T-cell (primary cell): ENCODE measurements around the gene CEP135. TPM values are rescaled to one million over a fixed set of nuclear protein-coding genes. Genes with fewer than 3 reads are reported as not detected.

Source experiments
- ATAC-seq, 4 experiments: fragments of 200-7000 bp in 3 of 4; fragments of 150-1000 bp in 1 of 4; cut with Tn5 transposase; replicated peaks in 1 of 4; 1 replicate in 3 of 4; 2 replicates in 1 of 4; pipeline ENCODE4 v1.10.0; 2021; ENCODE audit warnings: moderate library complexity in 3 of 4, mild to moderate bottlenecking in 2 of 4, moderate number of reproducible peaks in 1 of 4
- CTCF ChIA-PET, 2 donors: fragments of 300-600 bp; sonication (Branson Sonifier 250); formaldehyde crosslinking; loops; one replicate each; lab custom pipeline; 2022; ENCODE audit warnings: antibody characterized with exemption in 2 of 2; lab: Charles Lee
- POLR2A ChIA-PET, 2 donors: fragments of 300-600 bp; sonication (Branson Sonifier 250); formaldehyde crosslinking; loops; one replicate each; lab custom pipeline; 2022; ENCODE audit warnings: antibody characterized with exemption in 2 of 2; lab: Charles Lee
- DNase-seq, 35 experiments: peaks; one replicate each; pipeline versions ENCODE4 v3.0.0 to v3.0.0-alpha.2; 2013 to 2023
- H3K27ac ChIP-seq: one replicate; pipeline ENCODE4 v1.5.1; 2013; ENCODE audit warnings: low read length
- H3K27me3 ChIP-seq, 2 experiments: replicated peaks in 1 of 2; 1 replicate in 1 of 2; 2 replicates in 1 of 2; pipeline versions ENCODE4 v1.6.1 to v1.7.0; 2013; ENCODE audit warnings: low read length in 1 of 2, mixed read lengths in 1 of 2; ENCODE audit not compliant: control insufficient read depth in 2 of 2, insufficient read depth in 2 of 2; ENCODE audit errors: extremely low read depth in 1 of 2
- H3K36me3 ChIP-seq, 2 donors: 1 replicate in 1 of 2; 2 replicates in 1 of 2; pipeline versions ENCODE4 v1.6.1 to v1.7.0; 2013; ENCODE audit warnings: low read length in 1 of 2; ENCODE audit not compliant: control insufficient read depth in 2 of 2, insufficient read depth in 1 of 2; ENCODE audit errors: extremely low read depth in 1 of 2
- H3K4me1 ChIP-seq, 2 experiments: 1 replicate in 1 of 2; 2 replicates in 1 of 2; pipeline versions ENCODE4 v1.6.1 to v1.7.0; 2013; ENCODE audit warnings: low read length in 2 of 2, mixed read lengths in 1 of 2; ENCODE audit not compliant: insufficient read depth in 2 of 2, control insufficient read depth in 1 of 2; ENCODE audit errors: extremely low read depth in 1 of 2
- H3K4me3 ChIP-seq, 2 donors: 1 replicate in 1 of 2; 2 replicates in 1 of 2; pipeline versions ENCODE4 v1.5.1 to v1.7.0; 2013; ENCODE audit warnings: mild to moderate bottlenecking in 2 of 2, low read length in 1 of 2, moderate library complexity in 1 of 2; ENCODE audit not compliant: control insufficient read depth in 1 of 2; ENCODE audit errors: extremely low read depth in 1 of 2
- H3K9me3 ChIP-seq: 2 replicates; pipeline ENCODE4 v1.7.0; 2013
- H3K27ac Mint-ChIP-seq, 2 donors: one replicate each; pipeline ENCODE4 v1.8.0; 2020 to 2021; ENCODE audit warnings: mild to moderate bottlenecking in 2 of 2, mixed read lengths in 2 of 2
- H3K27me3 Mint-ChIP-seq, 2 donors: one replicate each; pipeline ENCODE4 v1.8.0; 2021 to 2022; ENCODE audit warnings: mixed read lengths in 2 of 2
- H3K36me3 Mint-ChIP-seq: one replicate; pipeline ENCODE4 v1.8.0; 2021; ENCODE audit warnings: mixed read lengths
- H3K4me1 Mint-ChIP-seq, 3 donors: one replicate each; pipeline ENCODE4 v1.8.0; 2020 to 2022; ENCODE audit warnings: mixed read lengths in 3 of 3, mild to moderate bottlenecking in 1 of 3
- H3K4me3 Mint-ChIP-seq, 3 donors: one replicate each; pipeline ENCODE4 v1.8.0; 2020 to 2022; ENCODE audit warnings: mild to moderate bottlenecking in 3 of 3, mixed read lengths in 3 of 3, moderate library complexity in 3 of 3
- H3K9me3 Mint-ChIP-seq, 3 donors: one replicate each; pipeline ENCODE4 v1.8.0; 2020 to 2022; ENCODE audit warnings: mixed read lengths in 3 of 3
- WGBS: methylation state at CpG from one replicate; pipeline ENCODE4 v1.1.5; 2013; ENCODE audit warnings: missing lambda C conversion rate; ENCODE audit not compliant: insufficient coverage; 5-methylcytosine and 5-hydroxymethylcytosine counted together
- total RNA-seq, 35 experiments: library from RNA in 6 of 35; stranded (reverse) in 6 of 35; fragments of 120-200 nt in 1 of 35; gene quantifications; one replicate each; pipeline versions ENCODE4 v1.2.1 to v1.2.4 and lab custom pipeline; 2013 to 2026

The CEP135 gene
- total RNA-seq, 5 donors from 2014 or later (not counting 1 experiment from before 2014, with no cell fraction given), result 17.3 to 24.5 (median 21.7) TPM

DNA sequence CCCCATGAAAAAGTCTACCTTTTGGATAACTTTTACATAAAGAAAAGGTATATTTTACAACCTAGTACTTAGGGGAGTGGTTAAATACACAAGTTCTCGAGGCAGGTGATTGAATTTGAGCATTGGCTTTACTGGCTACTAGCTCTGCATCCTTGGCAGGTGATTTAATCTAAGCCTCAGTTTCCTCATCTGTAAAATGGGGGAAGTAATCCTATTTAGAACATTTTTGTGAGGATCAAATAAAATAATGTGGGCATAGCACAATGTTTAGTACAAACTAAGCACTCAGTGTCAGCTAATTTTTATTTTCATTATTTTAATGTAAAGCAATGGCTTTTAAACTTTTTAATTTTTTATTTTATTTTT is 102.9 kb downstream of the CEP135 start:
- no CpG with 5 or more reads among the region's 1 CpG for whole genome bisulfite sequencing
- Mint-ChIP-seq H3K27ac (no peak overlapping the region), H3K27me3 (peaks cover 41 to 61% of the 10 kb centered on the region in 2 donors), H3K9me3 (no peaks in the 10 kb centered on the region), H3K36me3 (no peaks in the 10 kb centered on the region), H3K4me3 (no peak overlapping the region), H3K4me1 (peaks cover 9 to 18% (median 10%) of the 10 kb centered on the region in 3 donors)
- Histone ChIP-seq H3K4me3 (no peak overlapping the region), H3K4me1 (peaks cover 2 to 11% of the 10 kb centered on the region in 2 experiments), H3K36me3 (no peaks in the 10 kb centered on the region), H3K9me3 (no peaks in the 10 kb centered on the region), H3K27ac (no peak overlapping the region), H3K27me3 (peaks cover 0 to 25% of the 10 kb centered on the region in 2 experiments)
- DNase-seq (no peak), ATAC-seq (no peak)
- ChIA-PET CTCF (no interaction called here), POLR2A (no interaction called here)

DNA sequence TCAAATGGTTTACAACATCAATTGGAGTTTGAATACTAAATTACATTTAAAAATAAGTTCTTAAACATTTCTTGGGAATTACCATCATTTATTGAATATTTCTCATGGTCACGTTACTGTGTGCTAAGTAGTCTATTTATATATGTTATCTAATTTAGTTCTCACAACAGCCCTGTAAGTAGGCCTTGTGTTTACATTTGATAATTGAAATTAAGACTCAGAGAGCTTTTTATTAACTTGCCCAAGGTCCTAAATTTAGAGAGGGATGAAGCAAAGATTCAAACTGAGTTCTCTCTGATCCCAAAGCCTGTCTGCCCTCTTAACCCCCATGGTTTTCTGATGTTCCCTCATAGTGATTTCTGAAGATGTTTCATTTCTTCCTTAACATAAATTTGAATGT is 103.7 kb downstream of the CEP135 start:
- ChIA-PET CTCF (no interaction called here), POLR2A (no interaction called here)
- H3K4me1 ChIP-seq, result peaks cover 2 to 11% of the 10 kb centered on the region in 2 experiments
- no peak for ATAC-seq
- no peaks in the 10 kb centered on the region for H3K36me3 ChIP-seq
- Mint-ChIP-seq H3K9me3 (no peaks in the 10 kb centered on the region), H3K36me3 (no peaks in the 10 kb centered on the region), H3K27ac (no peak overlapping the region), H3K4me1 (peaks cover 9 to 18% (median 10%) of the 10 kb centered on the region in 3 donors), H3K4me3 (no peak overlapping the region), H3K27me3 (peaks cover 40 to 57% of the 10 kb centered on the region in 2 donors)
- H3K27ac ChIP-seq, result no peak overlapping the region
- no CpG with 5 or more reads among the region's 1 CpG for WGBS
- H3K4me3 ChIP-seq, result no peak overlapping the region
- peaks cover 0 to 25% of the 10 kb centered on the region in 2 experiments for H3K27me3 ChIP-seq
- no peak for DNase-seq
- no peaks in the 10 kb centered on the region for H3K9me3 ChIP-seq

DNA sequence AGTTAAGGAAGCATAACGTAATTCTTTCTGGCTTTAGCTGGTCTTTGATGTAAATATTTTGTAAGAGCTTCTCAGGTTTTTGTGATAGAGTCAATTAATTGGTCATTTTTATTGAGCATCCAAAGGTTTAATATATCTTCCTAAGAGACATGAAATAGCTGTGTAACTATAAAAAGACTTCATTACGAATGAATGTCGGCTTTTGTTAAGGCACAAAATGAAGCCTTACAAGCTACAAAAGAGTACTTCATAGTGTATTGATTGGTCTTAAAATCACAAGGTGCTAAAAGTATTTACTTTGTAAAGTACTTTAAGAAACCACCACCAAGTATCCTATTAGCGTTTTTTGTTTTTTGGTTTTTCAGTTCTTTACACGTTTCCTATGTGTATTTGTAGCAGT is 104.2 kb downstream of the CEP135 start:
- no peaks in the 10 kb centered on the region for H3K9me3 ChIP-seq
- POLR2A ChIA-PET, result no interaction called here
- WGBS, result no CpG with 5 or more reads among the region's 5 CpGs
- Mint-ChIP-seq H3K27me3 (peaks cover 40 to 55% of the 10 kb centered on the region in 2 donors), H3K36me3 (no peaks in the 10 kb centered on the region), H3K4me1 (peaks cover 9 to 18% (median 10%) of the 10 kb centered on the region in 3 donors), H3K9me3 (no peaks in the 10 kb centered on the region), H3K27ac (no peak overlapping the region), H3K4me3 (no peak overlapping the region)
- ATAC-seq, result no peak
- no peak overlapping the region for H3K27ac ChIP-seq
- peaks cover 0 to 26% of the 10 kb centered on the region in 2 experiments for H3K27me3 ChIP-seq
- no peaks in the 10 kb centered on the region for H3K36me3 ChIP-seq
- CTCF ChIA-PET, result no interaction called here
- peaks cover 2 to 11% of the 10 kb centered on the region in 2 experiments for H3K4me1 ChIP-seq
- no peak for DNase-seq
- no peak overlapping the region for H3K4me3 ChIP-seq

DNA sequence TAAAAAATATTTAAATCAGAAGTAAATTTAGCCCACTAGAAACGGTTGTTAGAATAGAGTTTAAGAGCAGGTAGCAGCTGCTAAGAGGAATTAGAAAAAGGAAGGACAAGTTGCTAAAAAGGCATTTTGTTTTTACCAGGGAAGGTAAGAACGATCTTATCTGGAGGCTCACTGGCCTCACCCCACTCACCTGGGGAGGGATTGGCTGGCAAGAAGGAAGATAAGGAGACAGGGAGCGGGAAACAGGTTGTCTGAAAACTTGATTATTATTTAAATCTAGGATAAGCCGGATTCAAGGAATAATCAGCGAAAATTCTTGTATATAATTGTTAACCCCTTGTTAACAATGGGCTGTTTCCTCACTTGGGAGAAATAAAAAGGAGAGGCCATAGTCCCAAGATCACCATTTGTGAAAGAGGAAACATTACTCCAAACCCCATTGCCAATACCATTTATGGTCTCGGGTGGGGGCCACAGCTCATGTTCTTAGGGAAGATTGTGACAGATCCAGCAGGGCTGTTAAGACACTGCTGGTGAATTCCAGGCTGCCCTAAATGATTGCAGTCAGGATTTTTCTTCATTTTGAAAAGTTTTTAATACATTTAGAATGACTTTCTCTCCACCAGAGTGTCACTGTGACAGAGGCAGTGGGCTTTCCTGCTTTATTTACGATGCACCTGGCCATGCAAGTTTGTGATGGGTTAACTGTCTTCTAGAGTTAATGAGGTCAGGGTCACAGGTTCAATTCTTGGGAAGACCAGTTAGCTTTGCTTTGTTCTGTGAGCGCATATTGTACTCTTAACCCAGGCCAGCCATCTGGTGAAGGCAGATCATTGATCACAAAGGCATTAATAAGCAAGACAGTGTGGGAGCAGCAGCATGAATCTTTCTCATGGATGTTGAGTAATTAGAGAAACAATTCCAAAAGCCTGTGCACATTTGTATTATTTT is 106.6 kb downstream of the CEP135 start:
- no peak overlapping the region for H3K27ac Mint-ChIP-seq
- no peak overlapping the region for H3K4me3 Mint-ChIP-seq
- Histone ChIP-seq H3K27ac (no peak overlapping the region), H3K4me3 (no peak overlapping the region), H3K4me1 (no peaks in the 10 kb centered on the region), H3K27me3 (peaks cover 0 to 20% of the 10 kb centered on the region in 2 experiments), H3K9me3 (no peaks in the 10 kb centered on the region), H3K36me3 (no peaks in the 10 kb centered on the region)
- ATAC-seq (no peak), DNase-seq (no peak)
- H3K36me3 Mint-ChIP-seq, result no peaks in the 10 kb centered on the region
- peaks cover 0 to 3% (median 0%) of the 10 kb centered on the region in 3 donors for H3K9me3 Mint-ChIP-seq
- CTCF ChIA-PET, result no interaction called here
- POLR2A ChIA-PET, result no interaction called here
- peaks cover 0 to 2% (median 2%) of the 10 kb centered on the region in 3 donors for H3K4me1 Mint-ChIP-seq
- WGBS, result no CpG with 5 or more reads among the region's 8 CpGs
- H3K27me3 Mint-ChIP-seq, result peaks cover 40 to 52% of the 10 kb centered on the region in 2 donors

DNA sequence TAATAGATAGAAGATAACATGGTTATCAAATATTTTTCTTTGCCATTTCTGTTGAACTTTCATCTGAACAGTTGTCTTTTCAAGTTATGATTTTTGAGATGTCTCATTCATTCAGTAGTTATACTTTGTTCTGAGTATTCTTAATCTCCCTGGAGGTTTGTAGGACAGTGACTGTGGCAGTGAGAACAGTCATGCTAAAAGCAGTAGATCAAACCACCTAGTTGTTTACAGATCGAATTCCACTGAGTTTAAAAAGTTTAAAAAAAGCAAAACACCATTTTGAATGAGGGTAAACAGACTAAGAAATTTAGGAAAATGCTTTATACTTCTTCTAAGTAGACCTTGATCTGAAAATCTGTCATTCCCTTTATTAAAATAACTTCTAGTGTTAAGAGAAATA is 107.2 kb downstream of the CEP135 start:
- ATAC-seq (no peak), DNase-seq (no peak)
- WGBS, result no CpG with 5 or more reads among the region's 1 CpG
- Mint-ChIP-seq H3K27me3 (peaks cover 36 to 48% of the 10 kb centered on the region in 2 donors), H3K4me3 (no peak overlapping the region), H3K4me1 (no peaks in the 10 kb centered on the region), H3K9me3 (peaks cover 0 to 4% (median 0%) of the 10 kb centered on the region in 3 donors), H3K27ac (no peak overlapping the region), H3K36me3 (no peaks in the 10 kb centered on the region)
- Histone ChIP-seq H3K27ac (no peak overlapping the region), H3K36me3 (no peaks in the 10 kb centered on the region), H3K27me3 (peaks cover 0 to 20% of the 10 kb centered on the region in 2 experiments), H3K9me3 (no peaks in the 10 kb centered on the region), H3K4me1 (no peaks in the 10 kb centered on the region), H3K4me3 (no peak overlapping the region)
- CTCF ChIA-PET, result no interaction called here
- POLR2A ChIA-PET, result no interaction called here

DNA sequence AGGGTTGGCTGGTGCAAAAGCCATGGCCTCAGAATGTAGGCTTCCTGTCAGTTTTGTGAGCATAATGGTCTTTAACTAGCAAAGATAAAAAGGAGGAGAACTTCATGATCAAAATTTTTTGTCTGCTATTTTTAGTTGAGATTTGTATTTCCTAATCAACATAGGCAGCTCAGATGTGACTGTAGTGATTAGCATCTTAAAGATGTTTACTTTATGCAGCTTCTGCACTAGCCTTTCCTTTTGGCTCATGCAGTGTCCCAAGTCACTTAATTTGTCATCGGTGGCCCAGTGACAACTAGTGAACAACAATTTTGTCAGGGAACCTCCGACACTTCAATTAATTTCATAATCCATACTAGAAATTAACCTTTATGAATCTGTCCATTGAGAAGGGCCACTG is 109.8 kb downstream of the CEP135 start:
- Histone ChIP-seq H3K36me3 (no peaks in the 10 kb centered on the region), H3K4me1 (no peaks in the 10 kb centered on the region), H3K9me3 (no peaks in the 10 kb centered on the region), H3K27ac (no peak overlapping the region), H3K4me3 (no peak overlapping the region), H3K27me3 (peaks cover 0 to 19% of the 10 kb centered on the region in 2 experiments)
- H3K4me3 Mint-ChIP-seq, result no peak overlapping the region
- no peak overlapping the region for H3K27ac Mint-ChIP-seq
- no peaks in the 10 kb centered on the region for H3K4me1 Mint-ChIP-seq
- WGBS, result no CpG with 5 or more reads among the region's 2 CpGs
- POLR2A ChIA-PET, result no interaction called here
- CTCF ChIA-PET, result no interaction called here
- H3K27me3 Mint-ChIP-seq, result peaks cover 24 to 36% of the 10 kb centered on the region in 2 donors
- ATAC-seq (no peak), DNase-seq (no peak)
- H3K36me3 Mint-ChIP-seq, result no peaks in the 10 kb centered on the region
- peaks cover 0 to 4% (median 0%) of the 10 kb centered on the region in 3 donors for H3K9me3 Mint-ChIP-seq
